ENCODE results near the gene SNRPD2.
"Not testable (repeated sequence)": the region's sequence is repeated elsewhere in the genome, so short reads cannot be mapped to it uniquely, and the experiment has no call there.

The SNRPD2 gene

GRCh38 chr19:45691516-45692186 lies at the start of gene SNRPD2:
TSS of gene SNRPD2 (minus strand) at chr19:45691953. CDS start at chr19:45691888, 65 bp downstream.
- DNase-seq: peak; percentile 91

- no peak for DNase-seq
Observed at GRCh38 chr19:45739498-45740439, 48.0 kb upstream of the SNRPD2 start.

GRCh38 chr19:45733160-45733810 lies 41.5 kb upstream of the SNRPD2 start, which contains the start of gene MEIOSIN:
TSS of gene MEIOSIN (plus strand) at chr19:45733439. CDS start at chr19:45735377, 1,938 bp downstream.
- no peak for DNase-seq

GRCh38 chr19:45730368-45731288 lies 38.9 kb upstream of the SNRPD2 start, which contains the start of gene FBXO46:
TSS of gene FBXO46 (minus strand) at chr19:45730896. CDS start at chr19:45713495, 17,401 bp downstream.
- DNase-seq: peak; percentile 98

GRCh38 chr19:45729800-45730290 lies 38.1 kb upstream of the SNRPD2 start:
- no peak for DNase-seq

GRCh38 chr19:45728683-45729082 lies 36.9 kb upstream of the SNRPD2 start:
- not testable (repeated sequence) for DNase-seq

- DNase-seq: not testable (repeated sequence)
Observed at GRCh38 chr19:45720065-45720464, 28.3 kb upstream of the SNRPD2 start.

GRCh38 chr19:45717983-45718650 lies 26.4 kb upstream of the SNRPD2 start:
- no peak for DNase-seq

- DNase-seq: peak; percentile 99
Observed at GRCh38 chr19:45717131-45717982, 25.6 kb upstream of the SNRPD2 start.

GRCh38 chr19:45716359-45717130 lies 24.8 kb upstream of the SNRPD2 start:
- DNase-seq: no peak

GRCh38 chr19:45715139-45715538 lies 23.4 kb upstream of the SNRPD2 start:
- no peak for DNase-seq

GRCh38 chr19:45713141-45713540 lies 21.4 kb upstream of the SNRPD2 start:
- no peak for DNase-seq

GRCh38 chr19:45712699-45713067 lies 20.9 kb upstream of the SNRPD2 start:
- DNase-seq: no peak

GRCh38 chr19:45711851-45712698 lies 20.3 kb upstream of the SNRPD2 start:
- no peak for DNase-seq

GRCh38 chr19:45710356-45711130 lies 18.8 kb upstream of the SNRPD2 start:
- no peak for DNase-seq

- DNase-seq: no peak
Observed at GRCh38 chr19:45705710-45706415, 14.1 kb upstream of the SNRPD2 start.

GRCh38 chr19:45705115-45705514 lies 13.4 kb upstream of the SNRPD2 start:
- DNase-seq: no peak
